ENCODE data around the gene TMC8. TPM values are rescaled to one million over a fixed set of nuclear protein-coding genes. Genes with fewer than 3 reads are reported as not detected.

TMC8 gene
- total and polyA plus RNA-seq, 11 donors = 0.81 to 21.6 (median 1.2) TPM

- no peaks in the 10 kb centered on the region for H3K9me3 ChIP-seq
- H3K4me3 ChIP-seq = peak overlapping the region in 2 of 12 donors; percentile 5 to 11
- peak overlapping the region in 1 of 12 donors; percentile 37 for H3K27ac ChIP-seq
- peaks cover 11 to 67% (median 21%) of the 10 kb centered on the region in 12 donors for H3K4me1 ChIP-seq
- 37 to 47% (median 40%) methylated on average over 45 to 58 of the region's 58 CpGs for WGBS, 4 donors
- H3K36me3 ChIP-seq = peaks cover 0 to 24% (median 0%) of the 10 kb centered on the region in 9 donors
- H3K27me3 ChIP-seq = no peaks in the 10 kb centered on the region
- DNase-seq = peak; percentile 83 to 96 (median 91)
- intact Hi-C loops (cut with DNase I) = no loop called here
- TF ChIP-seq CTCF (IDR thresholded peaks at IDR 0.05) (no peak), POLR2A (IDR thresholded peaks at IDR 0.05) (peak in 1 of 2 donors; percentile 27)
- ATAC-seq = peak; percentile 80 to 89 (median 87)
Measured at GRCh38 chr17:78140169-78141051, 9.8 kb downstream of the TMC8 start.

- intact Hi-C loops (cut with DNase I) = no loop called here
- TF ChIP-seq POLR2A (IDR thresholded peaks at IDR 0.05) = no peak
- TF ChIP-seq CTCF (IDR thresholded peaks at IDR 0.05) = no peak
- WGBS, 4 donors = 84 to 92% (median 85%) methylated on average over 13 to 20 of the region's 20 CpGs
- no peaks in the 10 kb centered on the region for H3K9me3 ChIP-seq
- ATAC-seq (no peak), DNase-seq (no peak)
- H3K27me3 ChIP-seq = no peaks in the 10 kb centered on the region
- peaks cover 0 to 17% (median 0%) of the 10 kb centered on the region in 9 donors for H3K36me3 ChIP-seq
- no peak overlapping the region for H3K27ac ChIP-seq
- peaks cover 11 to 66% (median 30%) of the 10 kb centered on the region in 12 donors for H3K4me1 ChIP-seq
- H3K4me3 ChIP-seq = no peak overlapping the region
Measured at GRCh38 chr17:78141437-78142118, 11.0 kb downstream of the TMC8 start.

GRCh38 chr17:78142119-78142861 lies 11.7 kb downstream of the TMC8 start:
- 81 to 83% (median 82%) methylated on average over 14 to 16 of the region's 16 CpGs for WGBS, 4 donors
- no peak overlapping the region for H3K27ac ChIP-seq
- H3K36me3 ChIP-seq = peaks cover 0 to 17% (median 0%) of the 10 kb centered on the region in 9 donors
- no peak for TF ChIP-seq CTCF (IDR thresholded peaks at IDR 0.05)
- TF ChIP-seq POLR2A (IDR thresholded peaks at IDR 0.05) = no peak
- no peak for DNase-seq
- no peaks in the 10 kb centered on the region for H3K9me3 ChIP-seq
- H3K27me3 ChIP-seq = no peaks in the 10 kb centered on the region
- no peak overlapping the region for H3K4me3 ChIP-seq
- no peak for ATAC-seq
- intact Hi-C loops (cut with DNase I) = no loop called here
- H3K4me1 ChIP-seq = peaks cover 11 to 59% (median 30%) of the 10 kb centered on the region in 12 donors
